SKM-1 (cell line): ENCODE results near the gene POLR1A.

Experiments used
- DNase-seq: peaks from one replicate; lab custom pipeline; 2025; ENCODE audit not compliant: unreplicated experiment; lab: John Stamatoyannopoulos, UW

POLR1A gene

DNA sequence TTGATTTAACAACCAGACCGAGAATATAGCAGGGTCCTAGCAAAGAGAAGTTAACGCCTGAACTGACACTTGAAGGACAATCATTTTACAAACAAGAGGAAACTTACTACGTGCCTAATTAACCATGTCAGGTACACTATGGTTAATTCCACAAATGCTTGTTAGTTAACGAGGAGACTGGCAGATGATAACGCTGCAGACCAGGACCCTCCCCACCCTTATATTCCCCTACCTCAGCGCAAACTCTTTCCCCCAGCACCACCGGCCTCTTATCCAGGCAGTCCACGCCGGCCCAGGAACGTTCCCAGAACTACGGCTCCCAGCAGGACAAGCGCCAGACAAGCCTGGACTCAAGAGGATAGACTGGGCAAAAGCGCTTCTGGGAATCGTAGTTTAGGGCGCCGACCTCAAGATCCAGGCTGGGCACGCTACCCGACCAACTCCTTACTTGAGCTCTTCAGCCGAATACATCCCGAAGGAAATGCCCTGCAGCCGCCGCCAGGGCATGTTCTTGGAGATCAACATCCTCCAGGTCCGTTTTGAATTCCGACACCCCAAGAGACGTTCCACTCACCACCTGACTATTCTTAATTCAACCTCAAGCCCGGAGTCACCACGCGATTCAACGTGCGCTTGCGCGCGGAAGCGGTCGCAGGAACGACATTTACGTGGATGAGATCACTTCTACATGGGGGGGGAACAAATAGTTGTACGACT lies at the start of gene POLR1A:
Gene POLR1A (minus strand): TSS at position 635 of the 717 bp plus-strand sequence. CDS start 110 bp downstream, at position 525.
- peak; percentile 99 for DNase-seq

DNA sequence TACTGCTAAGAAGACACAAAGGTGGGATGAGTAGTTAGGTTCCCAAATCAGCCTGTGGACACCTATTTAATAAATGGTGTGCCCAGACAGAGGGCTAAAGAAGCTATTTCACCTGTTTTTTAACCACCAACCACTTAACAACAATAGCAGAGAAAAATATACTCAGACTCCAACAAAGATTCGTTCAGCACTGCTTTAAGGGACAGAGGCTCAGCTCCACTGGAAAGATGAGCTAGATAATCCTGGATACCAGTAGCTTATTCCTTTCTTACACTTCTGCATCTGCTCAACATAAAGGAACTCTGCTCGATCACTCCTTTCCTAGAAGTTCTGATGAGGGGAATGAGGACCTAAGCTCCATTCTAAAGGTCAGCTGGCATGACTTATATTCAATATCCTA lies 44.8 kb upstream of the POLR1A start:
- no peak for DNase-seq

DNA sequence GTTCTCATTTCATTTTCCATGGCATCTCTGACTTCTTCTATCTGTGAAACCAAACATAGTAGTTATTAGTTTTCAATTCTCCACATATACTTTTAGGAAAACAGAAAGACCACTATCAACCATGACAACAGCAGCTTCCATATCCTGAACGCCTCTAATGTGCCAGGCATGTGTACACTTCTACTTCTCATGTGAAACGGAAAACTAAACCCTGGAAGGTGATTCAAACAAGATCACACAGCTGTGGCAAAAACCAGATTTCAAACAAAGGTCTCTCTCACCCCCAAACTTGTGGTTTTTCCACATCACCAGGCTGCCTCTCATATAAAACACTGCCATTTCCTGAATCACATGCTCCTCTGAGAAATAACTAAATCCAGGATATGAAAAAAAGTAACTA lies 42.1 kb upstream of the POLR1A start:
- no peak for DNase-seq

DNA sequence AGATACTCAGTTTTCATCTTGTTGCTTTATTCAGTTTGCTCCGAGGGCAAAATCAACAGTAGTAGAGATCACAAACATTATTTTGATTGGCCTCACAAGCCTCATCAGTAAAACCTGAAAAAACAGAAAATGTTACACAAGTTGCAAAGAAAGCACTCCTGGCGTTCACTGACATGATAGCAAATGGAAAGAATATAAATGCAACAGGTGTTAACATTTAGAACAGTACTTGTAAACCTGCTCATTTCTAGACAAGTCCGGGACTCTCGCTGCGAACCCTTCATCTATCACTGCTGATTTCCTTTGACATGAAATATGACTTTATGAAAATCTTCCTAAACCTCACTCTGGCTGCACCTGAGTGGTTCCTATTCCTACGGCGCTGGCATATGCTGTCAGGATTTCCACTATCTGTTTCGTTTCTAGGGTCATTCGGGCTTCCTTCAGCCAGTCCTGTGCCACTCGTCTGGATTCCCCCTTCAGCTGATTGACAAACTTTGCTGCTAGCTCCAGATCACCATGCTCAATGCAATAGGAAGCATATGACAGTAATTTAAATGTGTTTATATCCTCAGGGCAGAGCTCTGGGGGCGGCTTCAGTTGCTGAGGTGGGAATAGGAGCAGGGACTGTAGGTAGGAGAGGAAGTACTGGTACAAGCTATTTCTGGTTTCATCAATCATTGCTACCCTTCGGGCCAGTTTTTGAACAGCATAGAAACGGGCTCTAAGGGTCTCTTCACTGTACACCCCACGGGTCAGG lies 38.4 kb upstream of the POLR1A start:
- DNase-seq: no peak

DNA sequence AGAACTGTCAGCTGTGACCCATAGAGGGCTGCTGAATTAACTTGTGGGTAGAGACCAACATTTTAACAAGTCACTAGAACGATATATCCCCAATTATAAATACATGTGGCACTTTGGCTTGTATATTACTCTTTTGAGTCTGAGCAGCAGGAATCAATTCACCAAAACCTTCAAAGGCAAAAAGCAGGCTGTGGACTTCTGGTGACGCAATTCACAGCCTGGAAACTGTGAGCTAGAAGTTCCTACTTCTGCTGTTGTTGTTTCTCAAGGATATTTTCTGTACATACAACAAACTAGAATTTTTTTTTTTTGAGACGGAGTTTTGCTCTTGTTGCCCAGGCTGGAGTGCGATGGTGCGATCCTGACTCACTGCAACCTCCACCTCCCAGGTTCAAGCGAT lies 37.6 kb upstream of the POLR1A start:
- DNase-seq: peak; percentile 20

DNA sequence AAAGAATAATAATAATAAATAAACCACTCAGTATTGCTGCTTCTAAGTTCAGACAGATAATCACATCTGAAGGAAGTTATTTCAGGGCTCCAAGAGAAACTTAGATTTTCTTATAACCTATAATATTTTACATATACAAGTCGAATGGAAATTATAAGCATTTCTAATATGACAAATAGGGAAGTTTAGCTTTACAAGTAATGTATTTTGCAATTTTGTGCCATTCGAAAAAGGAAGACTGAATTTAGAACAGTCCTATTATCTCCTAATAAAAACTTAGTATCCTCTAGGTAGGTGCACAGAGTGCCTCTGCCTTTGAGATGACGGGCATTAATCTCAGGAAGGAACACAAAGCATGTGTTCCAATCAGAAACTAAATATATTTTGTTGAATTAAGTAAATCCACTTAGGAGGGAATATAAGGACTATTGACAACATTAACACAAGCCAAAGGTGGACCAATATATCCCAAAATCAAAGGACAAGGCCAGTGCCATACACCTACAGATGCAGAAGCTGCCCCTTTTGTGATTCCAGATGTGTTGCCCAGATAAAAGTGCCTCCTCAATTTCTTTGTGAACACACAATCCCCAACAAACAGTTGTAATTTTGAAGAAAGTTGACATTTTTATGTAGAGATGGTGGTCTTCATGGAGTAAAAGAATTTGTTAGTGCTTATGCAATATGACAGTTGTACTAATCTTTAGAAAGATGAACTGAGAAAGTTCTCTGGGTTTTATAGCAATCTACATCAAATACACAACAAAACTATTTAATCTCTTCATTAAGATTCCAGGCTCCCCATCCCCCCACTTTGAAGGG lies 37.0 kb upstream of the POLR1A start:
- no peak for DNase-seq

DNA sequence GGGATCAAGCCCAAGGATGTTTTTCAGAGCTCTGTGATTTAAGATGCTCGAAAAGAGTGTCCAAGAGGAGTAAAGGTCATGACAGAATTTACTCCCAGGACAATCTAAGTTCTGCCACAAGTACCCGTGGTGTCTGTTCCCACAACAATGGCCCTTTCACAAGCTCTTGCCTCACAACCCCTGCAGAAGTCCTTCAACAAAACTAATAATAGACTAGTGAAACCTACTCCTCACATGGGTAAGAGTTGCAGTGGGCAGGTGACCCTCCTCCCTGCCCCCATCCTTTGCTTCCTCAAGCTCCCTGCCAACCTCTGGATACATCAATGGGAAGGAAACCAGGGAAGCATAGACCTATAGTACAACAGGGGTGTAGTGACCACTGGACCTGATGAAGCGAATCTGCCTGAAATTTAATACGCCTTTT lies 35.3 kb upstream of the POLR1A start:
- DNase-seq: no peak

DNA sequence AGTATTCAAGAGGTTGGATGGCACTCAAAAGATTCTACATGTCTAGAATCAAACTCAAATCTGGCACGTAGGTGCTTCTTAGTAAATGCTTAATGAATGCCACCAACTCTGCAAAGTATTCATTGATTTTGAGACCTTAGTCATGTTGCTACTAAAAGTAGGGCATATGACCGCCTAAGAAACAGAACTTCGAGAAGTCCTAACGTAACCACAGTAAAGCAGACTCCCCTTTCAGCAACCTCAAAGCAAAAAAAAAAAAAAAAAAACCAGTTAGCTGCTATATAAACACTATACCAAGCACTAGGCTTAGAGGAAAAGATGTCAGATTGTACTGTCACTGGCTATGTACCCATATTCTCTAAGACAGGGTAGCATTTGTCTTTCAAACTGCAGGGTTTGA lies 34.3 kb upstream of the POLR1A start:
- DNase-seq: no peak

DNA sequence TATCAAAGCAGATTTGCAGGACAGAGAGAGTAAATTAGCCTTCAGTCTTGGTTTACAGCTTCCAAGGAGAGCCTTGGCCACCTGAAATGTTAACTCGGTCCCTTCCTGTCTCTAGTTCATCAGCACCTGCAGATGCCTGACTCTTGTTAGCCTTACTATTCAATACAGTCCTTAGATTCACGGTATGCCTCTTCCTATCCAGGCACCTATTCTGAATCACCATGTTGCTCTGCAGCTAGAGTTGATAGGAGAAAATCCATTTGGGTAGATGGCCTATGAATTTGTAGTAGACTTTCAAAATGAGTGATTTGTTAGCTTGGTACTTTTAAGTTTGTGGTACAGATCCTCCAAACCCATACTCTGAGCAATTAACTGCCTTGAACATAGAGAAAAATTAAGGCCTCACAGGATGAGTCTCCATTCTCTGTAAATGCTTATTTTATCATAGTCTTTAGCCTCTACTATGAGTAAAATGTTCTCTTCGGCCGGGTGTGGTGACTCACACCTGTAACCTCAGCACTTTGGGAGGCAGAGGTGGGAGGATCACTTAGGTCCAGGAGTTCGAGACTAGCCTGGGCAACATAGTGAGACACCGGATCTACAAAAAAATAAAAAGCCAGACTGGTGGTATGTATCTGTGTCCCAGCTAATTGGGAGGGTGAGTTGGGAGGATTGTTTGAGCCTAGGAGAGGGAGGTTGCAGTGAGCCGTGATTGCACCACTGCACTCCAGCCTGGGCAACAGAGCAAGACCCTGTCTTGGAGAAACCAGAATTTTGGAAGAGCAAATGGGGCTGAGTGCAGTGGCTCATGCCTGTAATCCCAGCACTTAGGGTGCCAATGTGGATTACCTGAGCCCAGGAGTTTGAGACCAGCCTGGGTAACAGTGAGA lies 33.3 kb upstream of the POLR1A start:
- DNase-seq: no peak

DNA sequence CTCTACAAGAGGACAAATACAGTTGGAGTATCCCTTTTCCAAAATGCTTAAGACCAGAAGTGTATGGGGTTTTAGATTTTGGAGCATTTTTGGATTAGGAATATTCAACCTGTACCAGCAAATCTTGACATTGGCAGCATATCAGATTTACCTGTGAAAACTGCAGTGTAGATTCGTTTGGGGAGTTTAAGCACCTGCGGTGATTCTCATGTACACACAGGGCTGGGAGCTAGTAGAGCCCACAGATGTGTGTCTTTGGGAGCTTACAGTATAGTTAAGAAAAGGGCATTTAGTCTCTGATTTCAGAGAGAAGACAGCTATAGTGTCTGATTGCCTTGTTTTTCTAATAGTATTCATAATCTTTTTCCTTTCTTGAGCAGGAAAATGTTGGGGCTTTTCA lies 30.5 kb upstream of the POLR1A start:
- DNase-seq: no peak

DNA sequence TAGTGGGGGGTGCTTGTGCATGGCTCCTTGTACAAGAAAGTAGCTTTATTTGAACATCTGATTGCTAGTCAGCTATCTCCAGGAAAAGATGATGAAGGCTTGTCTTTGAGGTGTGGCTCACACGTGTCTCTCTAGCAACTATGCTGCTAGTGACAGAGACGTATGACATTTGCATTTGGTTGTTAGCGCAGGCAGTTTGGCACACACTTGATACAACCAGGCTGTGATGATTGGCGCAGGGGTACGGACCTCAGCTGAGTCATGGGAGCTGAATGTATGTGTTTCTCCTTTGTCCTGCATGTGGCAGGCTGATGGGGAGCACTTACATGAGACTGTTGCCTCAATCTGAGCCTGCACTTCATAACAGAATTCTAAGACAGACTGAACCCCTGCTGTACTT lies 30.0 kb upstream of the POLR1A start:
- no peak for DNase-seq

DNA sequence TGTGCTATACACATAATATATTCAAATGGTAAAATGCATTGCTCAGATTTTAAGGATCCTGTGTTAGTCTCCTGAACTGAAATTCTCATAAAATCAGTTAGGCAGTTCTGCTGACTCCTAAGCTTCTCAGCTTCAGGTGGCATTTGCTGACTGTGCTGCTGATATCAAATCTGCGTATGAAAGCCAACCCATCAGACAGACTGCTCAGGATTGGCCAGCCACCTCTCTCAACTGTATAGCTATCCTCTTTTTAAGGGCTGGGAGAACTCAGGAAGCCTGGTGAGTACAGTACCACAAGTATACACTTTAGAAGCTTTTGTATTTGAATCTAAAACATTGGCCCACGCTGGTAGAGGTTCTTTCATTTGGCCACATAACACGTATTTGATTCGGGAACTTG lies 29.0 kb upstream of the POLR1A start:
- no peak for DNase-seq

DNA sequence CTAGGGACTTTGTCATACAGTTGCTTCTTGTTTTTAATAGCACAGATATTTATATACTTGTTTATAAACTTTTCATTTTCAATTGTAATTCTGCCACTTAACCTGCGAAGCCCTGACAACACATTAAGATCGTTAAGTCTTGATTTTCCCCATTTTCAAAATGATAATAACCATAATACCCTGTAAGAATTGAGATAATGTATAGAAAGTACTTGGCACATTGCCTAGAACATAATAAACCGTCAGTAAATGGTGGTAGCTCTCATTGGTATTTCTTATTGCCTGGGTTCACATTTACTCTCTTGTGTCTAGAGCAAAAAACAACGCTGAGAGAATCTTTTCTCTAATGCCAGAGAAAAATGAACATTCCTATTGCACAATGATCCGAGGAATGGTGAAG lies 19.0 kb upstream of the POLR1A start:
- DNase-seq: no peak

DNA sequence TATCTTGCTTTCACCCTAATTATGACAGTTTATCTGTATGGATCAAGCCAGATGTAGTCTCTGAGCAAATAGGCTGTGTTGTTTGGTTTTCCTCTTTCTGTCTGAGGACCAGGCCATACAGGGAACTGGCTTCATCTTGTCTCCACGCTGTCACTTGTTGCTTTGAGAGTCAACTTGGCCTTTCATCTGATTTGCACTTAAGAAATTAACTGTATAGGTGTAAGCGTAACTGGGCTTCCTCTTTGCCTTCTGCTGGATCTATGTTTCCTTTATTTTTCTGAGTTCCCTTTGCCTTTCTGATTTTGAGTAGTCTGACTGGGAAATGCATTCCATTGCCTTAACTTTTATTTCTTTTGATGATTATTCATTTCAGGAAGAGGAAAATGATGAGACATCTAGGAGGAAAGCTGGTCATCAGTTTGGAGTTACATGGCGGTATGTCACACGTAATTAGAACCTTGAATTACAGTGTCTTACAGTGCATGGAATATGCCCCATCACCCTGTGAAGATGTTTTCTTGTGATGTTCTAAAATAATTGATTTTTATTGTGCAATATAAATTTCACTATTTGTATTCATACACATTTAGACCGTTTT lies 17.7 kb upstream of the POLR1A start:
- no peak for DNase-seq

DNA sequence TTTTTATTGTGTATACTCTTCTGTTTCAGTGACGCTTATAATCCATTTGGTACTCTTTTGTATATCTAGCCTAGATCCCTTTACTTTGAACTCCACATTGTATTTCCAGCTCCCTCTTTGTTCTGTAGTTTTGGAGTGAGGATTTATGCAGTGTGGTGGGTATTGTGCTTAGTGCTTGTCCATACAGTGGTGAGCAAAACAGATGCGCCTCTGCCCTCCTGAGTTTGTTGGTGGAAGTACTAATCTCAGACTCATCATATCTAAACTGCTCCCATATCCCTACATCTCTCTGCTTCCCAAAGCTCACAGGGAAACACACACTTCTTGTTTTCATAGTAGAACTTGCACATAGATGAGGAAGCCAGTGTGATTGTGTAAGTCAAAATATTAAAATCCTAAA lies 12.4 kb upstream of the POLR1A start:
- no peak for DNase-seq

DNA sequence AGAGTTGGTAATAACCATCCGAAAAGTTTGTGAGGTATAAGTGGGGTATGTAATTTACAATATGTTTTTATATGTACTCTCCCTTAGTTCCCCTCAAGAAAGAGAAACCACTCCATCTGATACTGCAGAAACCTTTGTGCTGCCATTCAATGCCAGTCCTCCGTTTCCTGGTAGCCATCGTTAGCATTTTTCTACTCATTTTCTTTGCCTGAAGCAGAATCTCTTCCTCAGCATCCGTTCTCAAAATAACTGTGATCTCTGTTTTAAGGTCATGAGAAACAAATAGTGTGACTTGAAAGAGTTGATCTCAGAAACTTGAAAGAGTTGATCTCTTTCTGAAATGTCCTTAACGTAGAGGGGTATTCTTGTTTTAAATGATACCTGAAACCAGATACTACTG lies 1.3 kb upstream of the POLR1A start:
- no peak for DNase-seq

DNA sequence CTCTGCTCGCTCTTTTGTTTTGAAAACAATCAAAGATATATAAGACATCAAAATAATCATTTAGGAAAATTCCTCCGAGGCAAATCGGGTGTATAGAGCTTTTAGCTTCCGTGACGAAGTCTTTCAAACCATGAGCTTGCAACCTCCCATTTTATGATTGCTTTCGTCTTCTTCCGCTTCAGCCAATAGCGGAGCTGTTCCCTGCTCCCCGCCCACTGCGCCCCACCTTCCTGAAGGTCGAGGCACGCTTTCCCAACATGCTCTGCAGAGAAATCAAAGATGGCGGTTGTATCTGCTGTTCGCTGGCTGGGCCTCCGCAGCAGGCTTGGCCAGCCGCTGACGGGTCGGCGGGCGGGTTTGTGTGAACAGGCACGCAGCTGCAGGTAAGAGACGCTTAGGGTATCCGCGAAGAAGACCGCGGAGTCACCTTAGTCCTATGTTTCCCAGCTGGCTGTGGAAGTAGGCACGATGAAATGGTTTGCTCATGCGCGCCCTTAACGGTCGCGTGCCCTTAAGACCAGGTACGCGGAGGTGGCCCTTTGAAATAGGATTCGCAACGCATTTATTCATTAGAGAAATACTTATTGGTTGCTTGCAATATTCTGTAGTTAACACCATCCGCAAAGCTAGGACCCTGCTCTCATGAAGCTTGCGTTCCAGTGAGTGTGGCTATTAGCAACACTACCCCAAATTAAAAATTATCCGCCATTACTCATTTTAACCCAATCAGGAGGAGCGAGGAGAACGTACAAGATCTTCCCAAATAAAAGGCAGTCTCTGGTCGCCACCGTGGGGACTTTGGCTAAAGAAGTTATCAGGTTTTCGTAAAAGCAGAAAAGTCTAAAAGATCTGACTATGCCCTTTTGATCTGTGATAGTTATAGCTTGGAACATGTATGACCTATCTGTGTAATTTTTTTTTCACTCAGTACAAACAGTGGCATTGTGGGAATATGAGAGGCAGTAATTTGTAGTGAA lies 571 bp upstream of the POLR1A start, which contains the start of gene PTCD3:
Gene PTCD3 (plus strand): TSS at position 267 of the 977 bp plus-strand sequence. CDS start 13 bp downstream, at position 280.
- peak; percentile 99 for DNase-seq

DNA sequence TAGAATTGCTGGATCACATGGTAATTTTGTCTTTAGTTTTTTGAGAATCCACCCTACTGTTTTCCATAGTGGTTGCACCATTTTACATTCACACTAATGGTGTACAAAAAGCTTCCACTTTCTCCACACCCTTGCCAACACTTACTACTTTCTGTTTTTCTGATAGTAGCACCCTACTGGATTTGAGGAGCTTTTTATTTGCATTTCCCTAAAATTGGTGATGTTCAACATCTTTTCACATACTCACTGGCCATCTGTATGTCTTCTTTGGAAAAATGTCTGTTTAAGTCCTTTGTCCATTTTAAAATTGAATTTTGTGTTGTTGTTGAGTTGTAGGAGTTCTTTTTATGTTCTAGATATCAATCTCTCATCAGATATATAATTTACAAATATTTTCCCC lies 3.5 kb downstream of the POLR1A start:
- DNase-seq: no peak

DNA sequence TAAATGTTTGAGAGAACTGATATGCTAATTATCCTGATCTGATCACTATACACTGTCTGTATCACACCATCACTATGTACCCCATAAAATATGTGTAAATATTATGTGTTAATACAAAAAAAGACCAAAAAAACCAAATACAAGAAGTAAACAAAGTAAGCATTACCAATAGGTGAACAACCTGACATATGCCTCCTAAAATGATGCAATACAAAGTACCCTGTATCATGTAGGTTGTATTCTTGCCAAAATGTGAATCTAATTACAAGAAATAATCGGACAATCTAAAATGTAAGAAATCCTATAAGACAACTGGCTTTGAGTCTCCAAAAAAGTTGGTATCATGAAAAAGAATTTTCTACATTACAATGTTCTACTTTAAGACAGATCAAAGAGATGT lies 7.8 kb downstream of the POLR1A start:
- no peak for DNase-seq
